ENCODE results near the gene DDX25.

GRCh38 chr11:125943661-125944349 lies 39.5 kb downstream of the DDX25 start:
- TF ChIP-seq YY1 (IDR thresholded peaks at IDR 0.05; ENCODE audit: extremely low read depth, insufficient replicate concordance, low read depth, low read length): no peak
- TF ChIP-seq CTCF (IDR thresholded peaks at IDR 0.05 in 2 of 3, conservative IDR thresholded peaks at IDR 0.05 in 1 of 3; ENCODE audit: borderline replicate concordance in 1 of 3, insufficient read depth in 1 of 3, low read depth in 2 of 3, low read length in 2 of 3): no peak
- no peak for TF ChIP-seq EZH2phosphoT487 (IDR thresholded peaks at IDR 0.05; ENCODE audit: borderline replicate concordance)
- TF ChIP-seq FOSL1 (IDR thresholded peaks at IDR 0.05; ENCODE audit: low read depth): no peak
- TF ChIP-seq ELF1 (IDR thresholded peaks at IDR 0.05; ENCODE audit: borderline replicate concordance, low read depth): no peak
- no peak for TF ChIP-seq MAX (IDR thresholded peaks at IDR 0.05)
- no peak for TF ChIP-seq RAD21 (IDR thresholded peaks at IDR 0.05; ENCODE audit: low read depth)
- no peak for TF ChIP-seq POLR2A (IDR thresholded peaks at IDR 0.05; ENCODE audit: borderline replicate concordance, extremely low read depth, insufficient read depth, insufficient read length)
- no peak for TF ChIP-seq POLR2AphosphoS5 (IDR thresholded peaks at IDR 0.05; ENCODE audit: low read depth, low read length)
- no peak for TF ChIP-seq EZH2 (IDR thresholded peaks at IDR 0.05)
